ENCODE measurements around the gene SLC34A1.

DNA sequence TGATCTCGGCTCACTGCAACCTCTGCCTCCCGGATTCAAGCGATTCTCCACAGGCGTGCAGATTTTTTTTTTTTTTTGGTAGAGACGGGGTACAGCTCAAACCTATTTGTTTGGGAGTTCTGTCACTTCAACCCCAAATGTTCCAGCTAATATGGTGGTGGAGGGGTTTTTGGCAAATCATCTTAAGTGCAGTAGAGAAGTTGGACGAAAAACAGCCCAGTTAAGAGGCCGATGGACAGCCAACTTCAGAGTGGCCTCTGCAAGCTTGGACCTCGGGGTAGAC, 61.6 kb downstream of the SLC34A1 start:
- TF ChIP-seq ZNF749 (CRISPR knock-in tag; IDR thresholded peaks at IDR 0.05; ENCODE audit: borderline replicate concordance) = no peak
- TF ChIP-seq SIX1 (CRISPR knock-in tag; IDR thresholded peaks at IDR 0.05; ENCODE audit: borderline replicate concordance) = no peak
- TF ChIP-seq, protein P1, sequence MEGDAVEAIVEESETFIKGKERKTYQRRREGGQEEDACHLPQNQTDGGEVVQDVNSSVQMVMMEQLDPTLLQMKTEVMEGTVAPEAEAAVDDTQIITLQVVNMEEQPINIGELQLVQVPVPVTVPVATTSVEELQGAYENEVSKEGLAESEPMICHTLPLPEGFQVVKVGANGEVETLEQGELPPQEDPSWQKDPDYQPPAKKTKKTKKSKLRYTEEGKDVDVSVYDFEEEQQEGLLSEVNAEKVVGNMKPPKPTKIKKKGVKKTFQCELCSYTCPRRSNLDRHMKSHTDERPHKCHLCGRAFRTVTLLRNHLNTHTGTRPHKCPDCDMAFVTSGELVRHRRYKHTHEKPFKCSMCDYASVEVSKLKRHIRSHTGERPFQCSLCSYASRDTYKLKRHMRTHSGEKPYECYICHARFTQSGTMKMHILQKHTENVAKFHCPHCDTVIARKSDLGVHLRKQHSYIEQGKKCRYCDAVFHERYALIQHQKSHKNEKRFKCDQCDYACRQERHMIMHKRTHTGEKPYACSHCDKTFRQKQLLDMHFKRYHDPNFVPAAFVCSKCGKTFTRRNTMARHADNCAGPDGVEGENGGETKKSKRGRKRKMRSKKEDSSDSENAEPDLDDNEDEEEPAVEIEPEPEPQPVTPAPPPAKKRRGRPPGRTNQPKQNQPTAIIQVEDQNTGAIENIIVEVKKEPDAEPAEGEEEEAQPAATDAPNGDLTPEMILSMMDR (CRISPR knock-in tag; IDR thresholded peaks at IDR 0.05) = no peak
- no peak for TF ChIP-seq ZSCAN30 (CRISPR knock-in tag; IDR thresholded peaks at IDR 0.05)
- no peak for TF ChIP-seq ZSCAN29 (CRISPR knock-in tag; conservative IDR thresholded peaks at IDR 0.05)
- TF ChIP-seq, protein P2, sequence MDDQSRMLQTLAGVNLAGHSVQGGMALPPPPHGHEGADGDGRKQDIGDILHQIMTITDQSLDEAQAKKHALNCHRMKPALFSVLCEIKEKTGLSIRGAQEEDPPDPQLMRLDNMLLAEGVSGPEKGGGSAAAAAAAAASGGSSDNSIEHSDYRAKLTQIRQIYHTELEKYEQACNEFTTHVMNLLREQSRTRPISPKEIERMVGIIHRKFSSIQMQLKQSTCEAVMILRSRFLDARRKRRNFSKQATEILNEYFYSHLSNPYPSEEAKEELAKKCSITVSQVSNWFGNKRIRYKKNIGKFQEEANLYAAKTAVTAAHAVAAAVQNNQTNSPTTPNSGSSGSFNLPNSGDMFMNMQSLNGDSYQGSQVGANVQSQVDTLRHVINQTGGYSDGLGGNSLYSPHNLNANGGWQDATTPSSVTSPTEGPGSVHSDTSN (CRISPR knock-in tag; IDR thresholded peaks at IDR 0.05; ENCODE audit: borderline replicate concordance) = no peak
- TF ChIP-seq, protein P3, sequence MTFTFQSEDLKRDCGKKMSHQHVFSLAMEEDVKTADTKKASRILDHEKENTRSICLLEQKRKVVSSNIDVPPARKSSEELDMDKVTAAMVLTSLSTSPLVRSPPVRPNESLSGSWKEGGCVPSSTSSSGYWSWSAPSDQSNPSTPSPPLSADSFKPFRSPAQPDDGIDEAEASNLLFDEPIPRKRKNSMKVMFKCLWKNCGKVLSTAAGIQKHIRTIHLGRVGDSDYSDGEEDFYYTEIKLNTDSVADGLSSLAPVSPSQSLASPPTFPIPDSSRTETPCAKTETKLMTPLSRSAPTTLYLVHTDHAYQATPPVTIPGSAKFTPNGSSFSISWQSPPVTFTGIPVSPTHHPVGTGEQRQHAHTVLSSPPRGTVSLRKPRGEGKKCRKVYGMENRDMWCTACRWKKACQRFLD (CRISPR knock-in tag; IDR thresholded peaks at IDR 0.05; ENCODE audit: borderline replicate concordance) = no peak
- TF ChIP-seq, protein P4, sequence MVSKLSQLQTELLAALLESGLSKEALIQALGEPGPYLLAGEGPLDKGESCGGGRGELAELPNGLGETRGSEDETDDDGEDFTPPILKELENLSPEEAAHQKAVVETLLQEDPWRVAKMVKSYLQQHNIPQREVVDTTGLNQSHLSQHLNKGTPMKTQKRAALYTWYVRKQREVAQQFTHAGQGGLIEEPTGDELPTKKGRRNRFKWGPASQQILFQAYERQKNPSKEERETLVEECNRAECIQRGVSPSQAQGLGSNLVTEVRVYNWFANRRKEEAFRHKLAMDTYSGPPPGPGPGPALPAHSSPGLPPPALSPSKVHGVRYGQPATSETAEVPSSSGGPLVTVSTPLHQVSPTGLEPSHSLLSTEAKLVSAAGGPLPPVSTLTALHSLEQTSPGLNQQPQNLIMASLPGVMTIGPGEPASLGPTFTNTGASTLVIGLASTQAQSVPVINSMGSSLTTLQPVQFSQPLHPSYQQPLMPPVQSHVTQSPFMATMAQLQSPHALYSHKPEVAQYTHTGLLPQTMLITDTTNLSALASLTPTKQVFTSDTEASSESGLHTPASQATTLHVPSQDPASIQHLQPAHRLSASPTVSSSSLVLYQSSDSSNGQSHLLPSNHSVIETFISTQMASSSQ (IDR thresholded peaks at IDR 0.05; ENCODE audit: low read depth) = no peak
- TF ChIP-seq, protein P4 (CRISPR knock-in tag; IDR thresholded peaks at IDR 0.05; ENCODE audit: borderline replicate concordance) = no peak
- no peak for TF ChIP-seq ZNF343 (CRISPR knock-in tag; IDR thresholded peaks at IDR 0.05)
- TF ChIP-seq, protein P5, sequence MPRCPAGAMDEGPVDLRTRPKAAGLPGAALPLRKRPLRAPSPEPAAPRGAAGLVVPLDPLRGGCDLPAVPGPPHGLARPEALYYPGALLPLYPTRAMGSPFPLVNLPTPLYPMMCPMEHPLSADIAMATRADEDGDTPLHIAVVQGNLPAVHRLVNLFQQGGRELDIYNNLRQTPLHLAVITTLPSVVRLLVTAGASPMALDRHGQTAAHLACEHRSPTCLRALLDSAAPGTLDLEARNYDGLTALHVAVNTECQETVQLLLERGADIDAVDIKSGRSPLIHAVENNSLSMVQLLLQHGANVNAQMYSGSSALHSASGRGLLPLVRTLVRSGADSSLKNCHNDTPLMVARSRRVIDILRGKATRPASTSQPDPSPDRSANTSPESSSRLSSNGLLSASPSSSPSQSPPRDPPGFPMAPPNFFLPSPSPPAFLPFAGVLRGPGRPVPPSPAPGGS (CRISPR knock-in tag; IDR thresholded peaks at IDR 0.05) = no peak
